GM18870 (cell line): Measurements from ENCODE around the gene MIOS.
A peak's percentile ranks its signal among the peaks of the same experiment; 100 is the strongest.

Source experiments
- ATAC-seq: cut with Tn5 transposase; IDR thresholded peaks from one replicate; pipeline ENCODE4 v1.9.1; 2021; ENCODE audit warnings: moderate library complexity; ENCODE audit not compliant: unreplicated experiment

Gene MIOS

GRCh38 chr7:7566651-7567611, at the start of gene MIOS:
MIOS (plus strand) TSS chr7:7566884; CDS start chr7:7572476, 5,592 bp downstream.
- ATAC-seq = peak; percentile 51

- no peak for ATAC-seq
Observed at GRCh38 chr7:7517754-7518153, 48.9 kb upstream of the MIOS start.

DNA sequence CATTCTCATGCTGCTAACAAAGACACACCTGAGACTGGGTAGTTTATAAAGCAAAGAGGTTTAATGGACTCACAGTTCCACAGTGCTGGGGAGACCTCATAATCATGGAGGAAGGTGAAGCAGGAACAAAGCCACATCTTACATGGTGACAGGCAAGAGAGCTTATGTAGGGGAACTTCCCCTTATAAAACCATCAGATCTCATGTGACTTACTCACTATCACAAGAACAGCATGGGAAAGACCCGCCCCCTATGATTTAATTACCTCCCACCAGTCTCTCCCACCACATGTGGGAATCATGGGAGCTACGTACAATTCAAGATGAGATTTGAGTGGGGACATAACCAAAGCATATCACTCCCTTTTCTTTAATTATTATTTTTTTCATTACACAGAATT, 47.6 kb upstream of the MIOS start:
- ATAC-seq = no peak

DNA sequence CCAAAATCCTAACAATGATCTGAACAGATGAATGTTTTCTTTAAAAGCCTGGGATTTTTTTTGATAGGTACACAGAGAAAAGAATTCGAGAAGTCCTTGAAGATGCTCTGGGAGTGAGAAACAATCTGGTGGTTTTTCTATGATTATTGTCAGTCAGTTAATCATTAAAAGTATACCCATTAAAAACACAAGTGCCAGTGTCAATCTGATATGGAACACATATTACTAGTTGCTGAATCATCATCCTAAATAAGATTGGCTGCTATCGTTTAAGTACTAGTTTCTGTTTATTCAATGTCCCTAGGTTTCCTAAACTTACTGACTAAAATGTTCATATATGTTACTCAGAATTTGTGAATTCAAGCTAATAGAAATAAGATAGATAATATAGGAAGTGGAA, 47.2 kb upstream of the MIOS start:
- ATAC-seq = no peak

- ATAC-seq = no peak
Observed at GRCh38 chr7:7521259-7521658, 45.4 kb upstream of the MIOS start.

- ATAC-seq = no peak
Observed at GRCh38 chr7:7522421-7522820, 44.3 kb upstream of the MIOS start.

- ATAC-seq = no peak
Observed at GRCh38 chr7:7524121-7524520, 42.6 kb upstream of the MIOS start.

GRCh38 chr7:7526006-7526405, 40.7 kb upstream of the MIOS start:
- ATAC-seq = no peak

DNA sequence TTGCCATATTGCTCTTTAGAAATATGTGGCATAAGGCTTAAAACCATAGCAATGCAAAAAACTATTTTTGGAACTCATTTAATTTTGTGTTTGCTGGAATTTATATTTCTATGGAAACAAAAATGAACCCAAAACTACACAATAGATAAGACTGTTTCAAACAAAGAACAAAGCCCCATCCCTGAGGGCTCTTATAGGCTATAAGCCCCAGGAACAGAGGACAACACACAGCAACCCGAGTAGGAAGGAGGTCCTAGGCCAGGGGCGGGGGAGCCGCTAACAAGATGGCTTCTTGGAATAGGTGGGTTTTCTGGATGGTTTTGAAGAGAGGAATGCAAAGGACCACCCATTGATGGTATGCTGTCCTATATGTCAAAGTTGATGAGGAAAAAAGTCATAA, 39.6 kb upstream of the MIOS start:
- ATAC-seq = no peak

DNA sequence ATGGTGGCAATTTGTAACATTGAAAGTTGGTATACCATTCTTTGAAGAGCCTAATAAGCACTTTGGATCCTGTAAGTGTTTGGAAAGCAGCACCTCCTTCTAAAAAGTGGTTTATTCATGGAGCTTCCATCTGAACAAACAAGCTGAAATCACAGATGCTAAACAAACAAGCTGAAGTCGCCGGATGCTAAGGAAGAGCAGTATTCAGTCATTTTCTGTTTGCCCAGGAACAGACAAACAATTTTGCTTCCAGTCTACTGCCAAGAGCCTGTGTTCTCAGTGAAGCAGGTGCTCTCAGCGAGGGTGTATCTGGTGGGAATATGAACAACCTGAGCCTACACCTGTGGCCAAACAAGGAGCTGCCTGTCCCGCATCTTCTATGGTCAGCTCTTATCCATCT, 37.4 kb upstream of the MIOS start:
- ATAC-seq = no peak

DNA sequence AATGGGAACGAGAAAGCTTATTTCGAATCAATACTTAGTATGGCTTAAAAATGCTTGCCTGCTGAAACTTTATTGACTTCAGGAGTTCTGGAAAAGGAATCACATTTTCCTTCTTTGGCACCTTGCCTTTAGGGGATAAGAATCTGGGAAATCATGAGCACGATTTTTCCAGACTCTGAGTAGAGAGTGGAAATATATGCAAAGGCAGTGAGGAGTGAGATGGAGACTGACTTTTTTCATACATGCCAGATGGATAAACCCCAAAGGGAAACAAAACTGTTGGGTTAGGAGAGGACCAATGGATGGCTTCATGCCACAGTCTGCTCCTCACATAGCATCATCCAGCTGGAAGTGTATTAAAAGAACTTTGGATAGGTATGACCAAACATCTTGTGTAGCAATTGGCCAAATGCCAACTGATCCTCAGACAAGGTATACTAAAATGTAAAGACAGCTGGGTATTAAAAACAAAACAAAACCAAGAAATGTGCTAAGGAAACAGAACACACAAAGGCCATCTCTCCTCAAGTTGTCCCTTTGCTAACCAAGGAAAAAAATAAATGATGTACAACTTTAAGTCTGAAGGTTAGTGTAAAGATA, 32.8 kb upstream of the MIOS start:
- no peak for ATAC-seq

DNA sequence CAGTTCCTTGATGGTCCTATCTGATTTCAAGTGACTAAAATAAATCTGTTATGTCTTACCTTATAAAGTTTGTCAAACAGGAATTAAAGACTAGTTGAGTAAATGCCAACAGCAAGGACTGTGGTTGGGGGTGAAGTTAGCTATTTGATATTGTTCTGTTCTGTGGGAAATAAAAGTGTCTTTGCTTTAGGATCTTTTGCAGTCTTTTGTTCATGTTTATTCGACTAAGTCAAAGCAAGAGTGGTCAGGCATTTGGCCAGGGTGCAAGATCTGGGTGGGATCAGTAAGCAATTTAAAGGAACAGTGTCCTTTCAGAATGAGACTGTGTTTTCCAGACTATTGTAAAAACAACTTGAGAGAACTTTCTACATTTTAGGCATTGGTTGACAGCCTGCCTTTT, 31.0 kb upstream of the MIOS start, which contains the start of gene COL28A1:
TSS of gene COL28A1 (minus strand) at position 183 of the 400 bp plus-strand sequence. CDS start 2,998 bp downstream, outside the sequence.
- ATAC-seq = no peak

GRCh38 chr7:7536396-7537019, 30.2 kb upstream of the MIOS start:
- ATAC-seq = no peak

DNA sequence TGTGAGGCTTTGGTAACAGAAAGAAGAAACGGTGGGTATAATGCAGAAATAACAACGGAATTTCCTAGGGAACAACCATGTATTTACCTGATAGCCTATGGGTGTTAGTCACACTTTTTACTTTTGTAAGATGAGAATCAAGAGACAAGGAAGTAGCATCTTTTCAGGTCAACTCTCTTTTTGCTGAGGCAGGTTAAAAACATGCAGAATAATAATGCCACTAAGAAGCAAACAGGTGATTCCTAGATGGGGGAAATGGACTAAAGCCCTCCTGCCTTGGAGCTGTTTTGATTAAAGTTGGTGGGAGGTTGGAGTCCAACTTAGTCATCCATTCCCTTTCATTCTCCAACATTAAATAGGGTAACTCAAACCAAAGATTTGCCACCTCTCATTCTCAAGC, 29.0 kb upstream of the MIOS start:
- ATAC-seq = no peak

DNA sequence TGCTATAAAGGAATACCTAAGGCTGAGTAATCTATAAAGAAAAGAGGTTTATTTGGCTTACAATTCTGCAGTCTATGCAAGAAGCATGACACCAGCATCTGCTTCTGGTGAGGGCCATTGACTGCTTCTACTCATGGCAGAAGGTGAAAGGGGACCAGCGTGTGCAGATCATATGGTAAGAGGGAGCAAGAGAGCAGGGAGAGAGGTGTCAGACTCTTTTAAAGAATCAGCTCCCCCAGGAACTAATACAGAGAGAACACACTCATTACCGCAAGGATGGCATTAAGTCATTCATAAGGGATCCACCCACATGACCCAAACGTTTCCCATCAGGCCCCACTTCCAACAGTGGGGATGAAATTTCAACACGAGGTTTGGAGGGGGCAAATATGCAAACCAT, 27.5 kb upstream of the MIOS start:
- no peak for ATAC-seq

GRCh38 chr7:7539711-7540110, 27.0 kb upstream of the MIOS start:
- no peak for ATAC-seq

DNA sequence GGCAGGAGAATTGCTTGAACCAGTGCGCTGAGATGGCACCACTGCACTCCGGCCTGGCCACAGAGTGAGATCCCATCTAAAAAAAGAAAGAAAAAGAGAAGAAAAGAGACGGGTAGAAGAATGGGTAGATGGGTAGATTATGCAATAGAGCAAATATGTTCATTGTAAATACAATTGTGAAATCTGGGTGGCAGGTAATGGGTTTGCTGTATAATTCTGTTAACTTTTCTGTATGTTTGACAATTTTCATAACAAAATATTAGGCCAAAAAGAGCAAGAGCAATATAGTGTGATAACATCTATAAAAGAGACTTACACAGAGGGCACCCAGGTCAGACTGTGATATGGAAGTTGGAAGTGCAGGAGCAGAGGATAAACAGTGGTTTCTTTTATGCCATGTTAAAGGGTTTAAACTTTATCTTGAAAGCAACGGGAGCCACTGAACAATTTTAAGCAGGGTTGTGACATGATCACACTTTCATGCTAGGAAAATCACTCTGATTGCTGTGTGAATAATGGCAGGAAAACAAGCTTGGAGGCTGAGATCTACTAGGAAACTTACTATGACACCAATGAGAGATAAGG, 24.3 kb upstream of the MIOS start:
- ATAC-seq = no peak

DNA sequence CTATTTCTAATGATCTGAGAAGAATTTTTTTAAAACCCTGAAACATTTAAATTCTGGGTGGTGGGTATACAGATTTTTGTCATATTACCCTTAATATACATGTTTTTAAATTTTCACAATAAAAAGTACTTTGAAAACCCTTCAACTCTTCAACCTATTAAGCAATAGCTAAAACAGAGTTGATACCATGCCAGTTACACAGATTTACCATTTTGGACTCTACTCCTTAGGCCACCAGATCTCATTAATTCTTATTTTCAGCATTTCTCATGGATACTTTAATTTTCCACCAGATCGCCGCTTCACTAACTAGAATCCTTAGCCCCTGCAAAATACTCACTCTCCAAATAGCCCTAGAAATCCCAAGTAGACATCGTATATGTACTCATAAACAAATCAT, 18.3 kb upstream of the MIOS start:
- ATAC-seq = no peak

DNA sequence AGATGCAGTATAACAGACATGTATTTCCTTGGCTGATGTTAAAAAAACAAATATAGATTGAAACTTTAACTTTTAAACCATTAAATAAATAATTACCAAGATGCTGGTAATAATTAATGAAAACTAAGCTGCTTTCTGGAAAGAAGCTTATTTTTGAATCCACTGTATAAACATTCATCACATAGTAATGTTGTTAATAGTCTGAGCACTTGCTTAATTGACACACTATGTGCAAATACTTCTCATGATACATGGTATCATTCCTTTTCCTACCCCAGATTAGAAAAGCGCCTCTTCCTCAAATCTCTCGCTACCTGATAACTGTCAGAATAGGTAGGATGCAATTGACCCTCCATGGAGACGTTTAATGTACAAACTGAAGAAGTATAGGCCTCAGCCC, 16.0 kb upstream of the MIOS start:
- ATAC-seq = no peak

DNA sequence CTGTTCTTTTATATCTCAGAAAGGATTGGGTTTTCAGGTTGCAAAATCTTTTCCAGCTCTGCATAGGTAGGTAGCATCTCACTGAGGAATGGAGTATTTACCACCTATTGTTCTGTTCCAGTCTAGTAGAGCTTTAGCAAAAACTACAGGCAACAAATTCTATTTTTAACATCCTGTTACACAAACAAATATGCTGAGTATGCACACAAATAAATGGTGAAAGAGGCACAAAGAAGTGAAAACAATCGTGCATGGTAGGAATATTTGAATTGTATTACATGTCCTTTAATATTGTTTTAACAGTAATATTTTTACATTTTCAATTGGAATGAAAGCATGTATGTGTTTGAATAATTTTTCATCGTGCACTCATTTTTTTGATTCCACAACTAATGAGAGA, 14.5 kb upstream of the MIOS start:
- ATAC-seq = no peak

- no peak for ATAC-seq
Observed at GRCh38 chr7:7553386-7553785, 13.3 kb upstream of the MIOS start.
